Hippocampal formation (tissue), 2 donors: ENCODE results near the gene ADD2.
"Not testable (repeated sequence)": the region's sequence is repeated elsewhere in the genome, so short reads cannot be mapped to it uniquely, and the experiment has no call there.

ENCODE experiments used
- DNase-seq, 2 donors: peaks; one replicate each; lab custom pipeline; 2025; lab: John Stamatoyannopoulos, UW

The ADD2 gene

GRCh38 chr2:70751881-70752280 lies 16.1 kb downstream of the ADD2 start:
- DNase-seq, result no peak

DNA sequence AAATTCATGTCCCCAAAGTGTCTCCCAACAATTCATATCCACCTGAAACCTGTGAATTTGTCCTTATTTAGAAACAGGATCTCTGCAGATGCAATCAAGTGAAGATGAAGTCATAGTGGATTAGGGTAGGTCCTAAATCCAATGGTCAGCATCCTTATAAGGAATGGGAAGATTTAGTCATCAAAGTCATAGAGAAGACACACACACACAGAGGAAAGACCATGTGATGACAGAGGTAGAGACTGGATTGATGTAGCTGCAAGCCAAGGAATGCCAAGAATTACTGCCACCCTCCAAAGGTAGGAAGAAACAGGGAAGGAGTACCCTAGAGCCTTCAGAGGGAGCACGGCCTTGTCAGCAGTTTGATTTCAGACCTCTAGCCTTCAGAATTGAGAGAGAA lies 17.7 kb downstream of the ADD2 start:
- DNase-seq, result no peak

- DNase-seq, result no peak
These were observed 19.8 kb downstream of the ADD2 start for GRCh38 chr2:70748002-70748784.

GRCh38 chr2:70747284-70747683 lies 20.7 kb downstream of the ADD2 start:
- DNase-seq, result no peak

GRCh38 chr2:70746094-70746974 lies 21.7 kb downstream of the ADD2 start:
- no peak for DNase-seq

DNA sequence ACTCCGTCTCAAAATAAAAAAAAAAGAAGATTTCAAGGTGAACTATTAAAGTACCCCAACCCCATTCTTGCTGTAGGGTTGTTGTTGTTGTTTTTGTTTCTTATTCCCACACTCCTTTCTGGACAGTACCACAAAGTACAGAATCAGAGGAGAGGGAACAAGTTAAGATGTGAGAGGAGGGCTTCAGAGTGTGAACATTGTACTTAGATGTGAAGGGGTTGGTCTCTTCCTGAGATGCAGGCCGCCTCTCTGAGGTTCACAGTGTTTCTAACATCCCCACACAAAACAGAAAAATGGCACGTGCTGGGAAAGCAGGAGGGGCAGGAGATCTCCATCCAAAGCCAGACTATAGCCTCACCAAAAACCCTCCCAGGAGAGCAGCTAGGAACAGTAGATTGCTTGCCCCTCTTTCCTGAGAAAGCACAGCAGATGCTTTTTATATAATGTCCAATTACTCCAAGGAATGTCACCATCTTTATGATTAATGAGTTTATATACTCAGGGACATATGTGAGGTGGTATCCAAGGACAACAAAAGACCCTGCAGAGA lies 22.6 kb downstream of the ADD2 start:
- DNase-seq, result no peak

DNA sequence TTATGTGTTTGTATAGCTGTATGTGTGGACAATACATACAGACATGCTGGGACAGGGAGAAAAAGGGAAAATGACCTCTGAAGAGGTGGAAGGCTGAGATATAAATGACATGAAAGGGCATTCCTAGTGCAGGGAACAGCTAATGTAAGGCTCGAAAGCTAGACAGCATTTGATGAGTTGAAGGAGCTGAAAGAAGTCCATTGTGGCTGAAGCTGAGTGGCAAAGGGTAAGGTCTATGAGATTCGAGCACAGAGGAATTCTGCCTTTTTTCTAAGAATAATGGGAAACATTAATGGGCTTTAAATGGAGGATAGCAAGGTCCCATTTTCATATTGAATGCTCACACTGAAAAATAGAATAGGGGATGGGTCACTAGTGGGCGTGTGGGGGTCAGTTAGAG lies 23.6 kb downstream of the ADD2 start:
- no peak for DNase-seq

GRCh38 chr2:70743677-70744076 lies 24.3 kb downstream of the ADD2 start:
- no peak for DNase-seq

GRCh38 chr2:70743068-70743467 lies 24.9 kb downstream of the ADD2 start:
- DNase-seq, result no peak

DNA sequence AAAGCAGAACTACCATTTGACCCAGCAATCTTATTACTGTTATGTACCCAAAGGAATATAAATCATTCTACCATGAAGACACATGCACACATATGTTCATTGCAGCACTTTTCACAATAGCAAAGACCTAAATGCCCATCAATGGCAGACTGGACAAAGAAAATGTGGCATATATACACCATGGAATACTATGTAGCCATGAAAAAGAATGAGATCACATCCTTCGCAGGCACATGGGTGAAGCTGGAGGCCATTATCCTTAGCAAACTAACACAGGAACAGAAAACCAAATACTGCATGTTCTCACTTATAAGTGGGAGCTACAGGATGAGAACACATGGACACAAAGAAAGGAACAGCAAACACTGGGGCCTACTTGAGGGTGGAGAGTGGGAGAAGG lies 28.5 kb downstream of the ADD2 start:
- not testable (repeated sequence) for DNase-seq

- DNase-seq, result no peak
These were observed 29.8 kb downstream of the ADD2 start for GRCh38 chr2:70738159-70738558.

GRCh38 chr2:70735071-70735470 lies 32.9 kb downstream of the ADD2 start:
- DNase-seq, result no peak

DNA sequence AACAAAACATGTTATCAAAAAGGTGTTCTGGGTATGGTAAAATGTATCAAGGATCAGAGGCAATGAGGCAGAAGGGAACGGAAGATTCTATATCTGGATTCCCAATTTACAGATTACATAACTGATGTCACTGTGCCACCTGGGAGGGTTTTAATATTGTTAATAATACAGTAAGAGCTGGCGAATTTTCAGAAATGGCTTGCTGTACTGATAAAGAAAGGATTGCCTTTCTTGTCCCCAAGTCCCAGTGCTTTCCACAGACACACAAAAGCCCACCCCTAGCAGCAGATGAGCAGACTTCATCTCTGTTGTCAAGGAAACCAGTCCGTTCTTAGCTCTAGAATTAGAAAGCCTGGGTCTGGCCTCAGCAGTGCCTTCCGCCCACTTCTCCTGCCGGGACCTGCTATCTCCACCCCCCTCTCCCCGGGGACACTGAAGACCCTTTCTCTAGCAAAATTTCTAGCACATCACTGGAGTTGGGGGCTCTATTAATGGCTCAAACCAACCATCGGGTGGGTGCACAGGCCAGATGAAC lies 34.3 kb downstream of the ADD2 start:
- no peak for DNase-seq

DNA sequence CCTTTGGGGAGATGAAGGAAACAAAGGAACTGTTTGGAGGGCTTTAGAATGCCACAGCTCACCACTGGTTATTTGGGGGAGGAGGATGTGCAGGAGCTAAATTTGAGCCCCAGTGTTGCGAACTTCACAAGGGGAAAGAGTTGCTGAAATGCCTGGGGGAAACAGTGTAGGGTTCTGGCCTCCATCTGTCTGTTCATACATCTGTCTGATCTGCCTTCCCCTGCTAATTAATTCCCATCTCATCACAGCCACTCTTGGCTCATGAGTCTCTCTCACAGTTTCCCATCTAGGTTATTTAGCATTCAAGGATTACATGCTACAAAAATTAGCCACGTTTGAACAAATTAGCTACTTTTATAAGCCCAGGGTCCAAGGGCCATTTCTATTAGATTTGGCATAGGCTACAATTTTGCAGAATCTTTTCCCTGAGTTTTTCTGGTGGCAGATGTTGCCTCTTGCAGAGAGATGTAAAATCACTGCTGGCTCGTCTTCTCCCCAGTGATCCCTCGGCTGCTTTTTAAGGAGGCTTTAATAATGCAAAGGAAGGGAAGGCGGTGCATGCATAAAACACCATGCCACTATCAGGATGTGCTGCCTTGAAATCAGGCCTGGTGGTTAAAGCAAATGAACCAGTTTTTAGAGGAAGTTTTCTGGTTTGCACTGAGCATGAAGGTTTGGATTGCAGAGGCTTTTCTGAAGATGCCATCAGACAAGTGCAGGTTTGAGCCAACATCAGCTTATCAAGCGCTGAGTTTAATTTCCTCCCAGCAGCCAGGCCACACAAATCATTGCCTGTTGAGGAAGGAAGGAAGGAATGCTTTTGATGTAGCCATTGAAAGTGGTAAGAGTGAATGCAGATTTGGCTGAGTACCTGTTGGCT lies 35.0 kb downstream of the ADD2 start:
- no peak for DNase-seq

- DNase-seq, result no peak
These were observed 37.3 kb downstream of the ADD2 start for GRCh38 chr2:70730730-70731129.

GRCh38 chr2:70729647-70730046 lies 38.4 kb downstream of the ADD2 start:
- no peak for DNase-seq

- no peak for DNase-seq
These were observed 39.9 kb downstream of the ADD2 start for GRCh38 chr2:70728128-70728527.

GRCh38 chr2:70726947-70727725 lies 40.9 kb downstream of the ADD2 start:
- DNase-seq, result no peak

DNA sequence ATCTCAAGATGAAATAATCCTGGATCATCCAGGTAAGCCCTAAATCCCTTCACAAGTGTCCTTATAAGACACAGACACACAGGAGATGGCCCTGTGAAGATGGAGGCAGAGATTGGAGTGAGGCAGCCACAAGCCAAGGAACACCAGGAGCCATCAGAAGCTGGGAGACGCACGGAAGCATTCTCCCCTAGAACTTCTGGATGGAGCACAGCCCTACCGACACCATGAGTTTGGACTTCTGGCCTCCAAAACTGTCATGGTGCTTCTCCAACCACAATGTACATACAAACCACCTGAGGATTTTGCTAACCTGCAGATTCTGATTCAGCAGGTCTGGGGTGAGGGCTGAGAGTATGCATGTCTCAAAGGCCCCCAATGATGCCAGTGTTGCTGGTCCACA lies 42.5 kb downstream of the ADD2 start:
- DNase-seq, result no peak

- DNase-seq, result no peak
These were observed 43.6 kb downstream of the ADD2 start for GRCh38 chr2:70724366-70724765.
